Spleen (tissue), 7 donors: ENCODE measurements around the gene MAPT.

Experiments
- CTCF ChIP-seq, 11 experiments: fragments of 200-600 bp in 7 of 11; fragments of 450-650 bp in 4 of 11; sonication (generic) in 4 of 11; IDR thresholded peaks in 8 of 11; conservative IDR thresholded peaks in 3 of 11; 1 replicate in 7 of 11; 2 replicates in 4 of 11; pipeline versions ENCODE4 v1.4.0 to v1.8.0; 2016 to 2021; ENCODE audit warnings: antibody characterized with exemption in 11 of 11, inconsistent platforms in 4 of 11, mild to moderate bottlenecking in 1 of 11
- POLR2A ChIP-seq, 3 donors: fragments of 450-650 bp; IDR thresholded peaks; one replicate each; pipeline ENCODE4 v1.5.1; 2017; ENCODE audit warnings: antibody characterized with exemption in 3 of 3, mild to moderate bottlenecking in 1 of 3
- POLR2AphosphoS5 ChIP-seq, 3 donors: sonication (generic); formaldehyde crosslinking; IDR thresholded peaks; one replicate each; pipeline ENCODE4 v1.5.1; 2017; ENCODE audit warnings: antibody characterized with exemption in 3 of 3
- donor health status: DM: no; HTN: no; CAD: no; lungs with moderate emphysema.
- donor health status: DM: no; HTN: no; CAD: no.
- donor health status: DM: no; HTN: no; CAD: no.

DNA sequence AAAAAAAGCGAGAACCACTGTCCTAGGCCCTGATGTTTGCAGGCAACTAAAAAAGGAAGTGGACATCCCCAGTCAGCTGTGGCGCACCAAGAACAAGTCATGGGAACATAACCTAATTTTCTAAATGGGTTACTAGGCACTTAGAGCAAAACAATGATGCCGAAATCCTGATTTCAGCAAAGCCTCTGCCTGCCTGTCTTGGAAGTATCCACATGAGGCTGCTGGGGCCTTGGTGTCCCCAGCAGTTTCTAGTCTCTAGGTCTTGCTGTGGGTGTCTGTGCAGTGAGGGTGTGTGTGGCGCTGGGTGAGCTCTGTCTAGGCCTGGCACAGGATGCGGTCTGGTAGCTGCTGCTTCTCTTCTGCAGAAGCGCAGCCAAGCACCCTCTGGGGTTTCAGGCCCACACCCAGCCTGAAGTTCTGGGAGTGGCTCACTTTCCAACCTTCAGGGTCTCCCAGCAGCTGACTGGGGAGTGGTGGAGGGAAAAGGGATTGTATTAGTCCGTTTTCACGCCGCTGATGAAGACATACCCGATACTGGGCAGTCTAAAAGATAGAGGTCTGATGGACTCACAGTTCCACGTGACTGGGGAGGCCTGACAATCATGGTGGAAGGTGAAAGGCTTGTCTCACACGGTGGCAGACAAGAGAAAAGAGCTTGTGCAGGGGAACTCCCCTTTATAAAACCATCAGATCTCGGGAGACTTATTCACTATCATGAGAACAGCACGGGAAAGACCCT, 125.8 kb downstream of the MAPT start:
- TF ChIP-seq CTCF (IDR thresholded peaks at IDR 0.05 in 8 of 11, conservative IDR thresholded peaks at IDR 0.05 in 3 of 11) (no peak), POLR2A (IDR thresholded peaks at IDR 0.05) (no peak), POLR2AphosphoS5 (IDR thresholded peaks at IDR 0.05) (peak; percentile 40 to 57 (median 46))
